SU-DHL-6 (cell line): Measurements from ENCODE around the gene RAD9A.

ENCODE experiments used
- CTCF ChIP-seq: fragments of 200-600 bp; sonication (generic); IDR thresholded peaks from one replicate; pipeline ENCODE4 v1.5.1; 2017; ENCODE audit warnings: antibody characterized with exemption, mild to moderate bottlenecking, low read length, moderate library complexity; ENCODE audit not compliant: insufficient read depth, poor library complexity, severe bottlenecking
- EZH2phosphoT487 ChIP-seq: fragments of 200-600 bp; sonication (generic), shearing (Covaris generic); conservative IDR thresholded peaks from 2 replicates; pipeline ENCODE4 v1.6.1; 2018; ENCODE audit warnings: mild to moderate bottlenecking, antibody characterized with exemption, low read length, moderate library complexity, mixed read lengths

GRCh38 chr11:67367761-67368227, 24.0 kb upstream of the RAD9A start:
- no peak for TF ChIP-seq CTCF
- TF ChIP-seq EZH2phosphoT487 = no peak
